H1 (cell line): ENCODE data around the gene TDP1. TPM values are rescaled to one million over a fixed set of nuclear protein-coding genes. Genes with fewer than 3 reads are reported as not detected.

Experiments used
- CTCF ChIA-PET: fragments of 300-600 bp; sonication (Branson Sonifier 250); formaldehyde crosslinking; loops from one replicate; lab custom pipeline; 2021; ENCODE audit not compliant: partially characterized antibody; lab: Charles Lee
- POLR2A ChIA-PET: fragments of 300-600 bp; sonication (Branson Sonifier 250); formaldehyde crosslinking; loops from one replicate; lab custom pipeline; 2021; ENCODE audit warnings: inconsistent platforms; ENCODE audit not compliant: partially characterized antibody; lab: Charles Lee
- DNase-seq, 2 experiments: peaks; one replicate each; pipeline versions ENCODE4 v3.0.0 to v3.0.0-alpha.2; 2010 to 2022; ENCODE audit warnings: low spot score in 2 of 2, low read depth in 1 of 2, mixed read lengths in 1 of 2
- FAIRE-seq: peaks from 2 replicates; lab custom pipeline; 2011; peaks lifted over from hg19 to GRCh38; lab: Jason Lieb, UNC
- H2AFZ ChIP-seq: 2 replicates; pipeline ENCODE4 v1.8.1; 2012; ENCODE audit warnings: low read length, inconsistent platforms
- H2AK5ac ChIP-seq: 2 replicates; pipeline ENCODE4 v1.6.1; 2013; ENCODE audit warnings: low read depth, low read length
- H2BK120ac ChIP-seq: replicated peaks from 2 replicates; pipeline ENCODE3; 2013; ENCODE audit warnings: low read depth, low read length, inconsistent platforms
- H2BK12ac ChIP-seq: 2 replicates; pipeline ENCODE4 v1.6.1; 2013; ENCODE audit warnings: low read depth, low read length
- H2BK15ac ChIP-seq: 2 replicates; pipeline ENCODE4 v1.6.1; 2013; ENCODE audit warnings: low read length
- H2BK20ac ChIP-seq: 2 replicates; pipeline ENCODE4 v1.6.1; 2013; ENCODE audit warnings: low read length
- H2BK5ac ChIP-seq: 2 replicates; pipeline ENCODE4 v1.6.1; 2013; ENCODE audit warnings: low read depth, low read length
- H3K14ac ChIP-seq: 2 replicates; pipeline ENCODE4 v1.6.1; 2013; ENCODE audit warnings: inconsistent platforms; ENCODE audit not compliant: insufficient read length
- H3K18ac ChIP-seq: 2 replicates; pipeline ENCODE4 v1.6.1; 2013; ENCODE audit warnings: low read length; ENCODE audit errors: extremely low read depth
- H3K23ac ChIP-seq: 2 replicates; pipeline ENCODE4 v1.6.1; 2013; ENCODE audit warnings: inconsistent platforms; ENCODE audit not compliant: insufficient read length
- H3K23me2 ChIP-seq: 2 replicates; pipeline ENCODE4 v1.6.1; 2013; ENCODE audit warnings: low read depth, low read length
- H3K27ac ChIP-seq: 2 replicates; pipeline ENCODE4 v1.6.1; 2011; ENCODE audit warnings: low read depth, low read length, inconsistent platforms
- H3K27me3 ChIP-seq, 4 experiments: replicated peaks in 1 of 4; 1 replicate in 1 of 4; 2 replicates in 3 of 4; pipeline versions ENCODE4 v1.6.1 to v1.8.1; 2011 to 2013; ENCODE audit warnings: low read length in 3 of 4, mild to moderate bottlenecking in 3 of 4, inconsistent platforms in 2 of 4, mixed read lengths in 2 of 4, moderate library complexity in 1 of 4; ENCODE audit not compliant: control insufficient read depth in 3 of 4, insufficient read depth in 3 of 4; ENCODE audit errors: extremely low read depth in 1 of 4
- H3K36me3 ChIP-seq, 4 experiments: 2 replicates each; pipeline versions ENCODE4 v1.6.1 to v1.8.1; 2011 to 2013; ENCODE audit warnings: mild to moderate bottlenecking in 4 of 4, low read length in 3 of 4, moderate library complexity in 2 of 4, control low read depth in 1 of 4, inconsistent platforms in 1 of 4; ENCODE audit not compliant: insufficient read depth in 4 of 4, control insufficient read depth in 2 of 4
- H3K4ac ChIP-seq: replicated peaks from 2 replicates; pipeline ENCODE3; 2013; ENCODE audit warnings: low read length, low read depth, mixed read lengths, inconsistent platforms; ENCODE audit not compliant: insufficient read length
- H3K4me1 ChIP-seq, 4 experiments: replicated peaks in 1 of 4; 1 replicate in 1 of 4; 2 replicates in 3 of 4; pipeline versions ENCODE4 v1.6.1 to v1.8.1; 2011 to 2013; ENCODE audit warnings: low read length in 3 of 4, inconsistent platforms in 2 of 4, mixed read lengths in 1 of 4; ENCODE audit not compliant: insufficient read depth in 4 of 4, control insufficient read depth in 3 of 4
- H3K4me2 ChIP-seq, 2 experiments: 2 replicates each; pipeline versions ENCODE4 v1.6.1 to v1.8.1; 2011 to 2013; ENCODE audit warnings: low read depth in 2 of 2, low read length in 2 of 2, control low read depth in 1 of 2, inconsistent platforms in 1 of 2, mild to moderate bottlenecking in 1 of 2; ENCODE audit not compliant: insufficient read depth in 1 of 2
- H3K4me3 ChIP-seq, 4 experiments: fragments of 200-600, 300-600 bp in 1 of 4; sonication (generic), shearing (Covaris generic), sonication (Bioruptor Twin) in 1 of 4; 2 replicates each; pipeline versions ENCODE4 v1.5.1 to v1.8.1; 2011 to 2016; ENCODE audit warnings: low read length in 4 of 4, low read depth in 3 of 4, control low read depth in 2 of 4, inconsistent platforms in 2 of 4, mild to moderate bottlenecking in 2 of 4, mixed read lengths in 1 of 4, moderate library complexity in 1 of 4; ENCODE audit not compliant: insufficient read depth in 2 of 4; ENCODE audit errors: extremely low read depth in 1 of 4
- H3K56ac ChIP-seq: replicated peaks from 2 replicates; pipeline ENCODE3; 2013; ENCODE audit warnings: low read depth, mild to moderate bottlenecking, mixed read lengths, low read length, inconsistent platforms; ENCODE audit not compliant: insufficient read length
- H3K79me1 ChIP-seq: 2 replicates; pipeline ENCODE4 v1.6.1; 2013; ENCODE audit warnings: low read depth, low read length, control low read depth
- H3K79me2 ChIP-seq, 2 experiments: 2 replicates each; pipeline versions ENCODE4 v1.6.1 to v1.8.1; 2012 to 2013; ENCODE audit warnings: low read length in 2 of 2, mild to moderate bottlenecking in 2 of 2, inconsistent platforms in 1 of 2; ENCODE audit not compliant: insufficient read depth in 2 of 2, control insufficient read depth in 1 of 2
- H3K9ac ChIP-seq, 4 experiments: replicated peaks in 1 of 4; 1 replicate in 1 of 4; 2 replicates in 3 of 4; pipeline versions ENCODE4 v1.6.1 to v1.8.1; 2011 to 2013; ENCODE audit warnings: low read depth in 3 of 4, low read length in 3 of 4, control low read depth in 2 of 4, mild to moderate bottlenecking in 2 of 4, moderate library complexity in 2 of 4, inconsistent platforms in 1 of 4; ENCODE audit errors: extremely low read depth in 1 of 4
- H3K9me3 ChIP-seq, 2 experiments: 2 replicates each; pipeline versions ENCODE4 v1.6.1 to v1.8.1; 2012 to 2013; ENCODE audit warnings: mild to moderate bottlenecking in 2 of 2, moderate library complexity in 2 of 2, control low read depth in 1 of 2, inconsistent platforms in 1 of 2, low read depth in 1 of 2, low read length in 1 of 2, mixed read lengths in 1 of 2; ENCODE audit not compliant: insufficient read depth in 2 of 2
- H4K20me1 ChIP-seq, 2 experiments: replicated peaks in 1 of 2; 2 replicates each; pipeline versions ENCODE3 to v1.8.1; 2011 to 2013; ENCODE audit warnings: inconsistent platforms in 2 of 2, low read length in 2 of 2, mild to moderate bottlenecking in 1 of 2; ENCODE audit not compliant: insufficient read depth in 2 of 2, control insufficient read depth in 1 of 2
- H4K5ac ChIP-seq: 2 replicates; pipeline ENCODE4 v1.6.1; 2013; ENCODE audit warnings: low read length, low read depth, mixed read lengths, inconsistent platforms; ENCODE audit not compliant: insufficient read length
- H4K8ac ChIP-seq: 2 replicates; pipeline ENCODE4 v1.8.0; 2013; ENCODE audit warnings: mild to moderate bottlenecking, moderate library complexity, low read length, inconsistent platforms; ENCODE audit not compliant: insufficient read depth; ENCODE audit errors: extremely low read depth
- H4K91ac ChIP-seq: replicated peaks from 2 replicates; pipeline ENCODE3; 2013; ENCODE audit warnings: low read length, mixed read lengths, inconsistent platforms; ENCODE audit not compliant: insufficient read length
- BCL11A ChIP-seq, 2 experiments: IDR thresholded peaks; one replicate each; pipeline ENCODE4 v1.6.1; 2011; ENCODE audit warnings: low read depth in 2 of 2, low read length in 2 of 2, mild to moderate bottlenecking in 2 of 2
- PHF8 ChIP-seq: fragments of 200-600 bp; sonication (generic); conservative IDR thresholded peaks from 2 replicates; pipeline ENCODE4 v1.7.1; 2012; ENCODE audit warnings: low read depth, mild to moderate bottlenecking, inconsistent platforms, low read length, moderate library complexity
- ZNF274 ChIP-seq: IDR thresholded peaks from 2 replicates; pipeline ENCODE4 v1.7.0; 2012; ENCODE audit warnings: low read length, borderline replicate concordance; ENCODE audit errors: extremely low read depth
- WGBS, 2 experiments: shearing (Covaris generic) in 1 of 2; methylation state at CpG; one replicate each; pipeline versions ENCODE4 v1.1.6 to v1.1.7; 2013 to 2015; ENCODE audit warnings: low lambda C conversion rate in 2 of 2, mixed read lengths in 2 of 2, inconsistent platforms in 1 of 2, low coverage in 1 of 2, missing lambda C conversion rate in 1 of 2; ENCODE audit not compliant: insufficient replicate concordance in 2 of 2, insufficient coverage in 1 of 2, insufficient read length in 1 of 2; ENCODE audit errors: extremely low coverage in 1 of 2, missing lambda C conversion rate in 1 of 2; 5-methylcytosine and 5-hydroxymethylcytosine counted together
- polyA plus RNA-seq, 7 experiments: library from polyadenylated mRNA; depleted of rRNA in 3 of 7; stranded (reverse) in 5 of 7; unstranded in 2 of 7; fragments of >200 nt in 5 of 7; fragments of 200-250 nt in 2 of 7; gene quantifications; 1 replicate in 5 of 7; 2 replicates in 1 of 7; 4 replicates in 1 of 7; pipeline versions ENCODE4 v1.2.1 to v1.2.3, GENCODE V29; 2011 to 2013; ENCODE audit warnings: missing spikeins in 2 of 7, mixed read lengths in 2 of 7
- total RNA-seq: library from RNA; stranded (reverse); fragmentation: NEBNext Ultra II Directional; extraction: Animal tissue kit (Norgen Biotek cat#: 25700); gene quantifications from 2 replicates; pipeline ENCODE4 v1.2.1, GENCODE V29; 2021

Gene TDP1
- total and polyA plus RNA-seq, 2 of the 8 experiments (the other 6 are each of a cell fraction or from before 2014, with no cell fraction given): 32.2 to 69.9 TPM

DNA sequence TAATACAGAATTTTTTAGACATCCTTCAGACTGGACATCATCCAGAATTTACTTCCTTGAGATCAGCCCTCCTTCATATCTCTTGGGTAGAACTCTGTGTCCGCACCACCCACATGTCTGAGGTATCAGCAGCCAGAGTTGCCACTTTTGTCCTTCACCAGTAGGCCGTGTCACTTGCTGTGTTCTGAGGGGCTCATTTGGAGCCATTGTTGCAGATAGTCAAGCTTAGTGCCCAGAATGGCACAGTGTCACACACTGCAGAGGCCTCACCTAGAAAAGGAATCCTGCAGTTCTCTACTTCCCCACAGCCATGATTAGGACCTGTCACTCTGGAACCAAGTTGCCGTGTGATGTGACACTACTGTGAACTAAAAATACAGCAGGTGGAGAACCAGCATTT is 69.2 kb downstream of the TDP1 start:
- Histone ChIP-seq H2BK15ac (no peak overlapping the region), H3K79me2 (no peaks in the 10 kb centered on the region), H3K4ac (no peak overlapping the region), H4K8ac (no peak overlapping the region), H4K20me1 (no peaks in the 10 kb centered on the region), H3K9me3 (no peaks in the 10 kb centered on the region), H3K18ac (no peak overlapping the region), H2BK12ac (no peak overlapping the region), H3K9ac (no peak overlapping the region), H2BK120ac (no peak overlapping the region), H3K4me2 (no peak overlapping the region), H4K91ac (no peak overlapping the region), H3K23me2 (no peaks in the 10 kb centered on the region), H3K79me1 (no peaks in the 10 kb centered on the region), H3K56ac (no peak overlapping the region), H3K36me3 (peaks cover 0 to 24% (median 11%) of the 10 kb centered on the region in 4 experiments; a peak in 5 of 8 replicates), H3K23ac (no peak overlapping the region), H2BK20ac (no peak overlapping the region), H2BK5ac (no peak overlapping the region), H3K14ac (no peak overlapping the region), H3K4me3 (no peak overlapping the region), H2AFZ (no peak overlapping the region), H2AK5ac (no peak overlapping the region), H3K4me1 (no peaks in the 10 kb centered on the region), H4K5ac (no peak overlapping the region), H3K27ac (no peak overlapping the region), H3K27me3 (no peaks in the 10 kb centered on the region)
- DNase-seq (no peak), FAIRE-seq (no peak)
- CTCF ChIA-PET: interaction anchor here (0.9 kb wide), 1 partner anchor 35 kb away, joined by 3 read pairs; no protein-coding TSS in a partner anchor
- TF ChIP-seq BCL11A (IDR thresholded peaks at IDR 0.05; ENCODE audit: low read depth in 2 of 2, low read length in 2 of 2) (no peak), PHF8 (no peak), ZNF274 (no peak)
- WGBS, 2 experiments: 98% methylated on average over 3 of the region's 3 CpGs; no CpG with 5 or more reads in 1 of the 2 experiments
- POLR2A ChIA-PET: no interaction called here
